ENCODE results near the gene DNAJB2.

The DNAJB2 gene

GRCh38 chr2:219292616-219293015 lies 13.4 kb downstream of the DNAJB2 start:
- H3K4me1 ChIP-seq: peaks cover 5% of the 10 kb centered on the region; the same call in 1 of the 2 replicates
- H3K9me3 ChIP-seq: no peaks in the 10 kb centered on the region
- TF ChIP-seq CTCF (IDR thresholded peaks at IDR 0.05; ENCODE audit: low read depth, low read length): no peak
- no peaks in the 10 kb centered on the region for H3K27me3 ChIP-seq
- H3K36me3 ChIP-seq: peaks cover 14% of the 10 kb centered on the region
- H3K4me3 ChIP-seq (ENCODE audit: low read depth, low read length): no peak overlapping the region
- no peak for DNase-seq

- Histone ChIP-seq H3K4me3 (ENCODE audit: low read depth, low read length) (no peak overlapping the region), H3K4me1 (no peaks in the 10 kb centered on the region)
Observed at GRCh38 chr2:219293736-219294231, 14.6 kb downstream of the DNAJB2 start.

DNA sequence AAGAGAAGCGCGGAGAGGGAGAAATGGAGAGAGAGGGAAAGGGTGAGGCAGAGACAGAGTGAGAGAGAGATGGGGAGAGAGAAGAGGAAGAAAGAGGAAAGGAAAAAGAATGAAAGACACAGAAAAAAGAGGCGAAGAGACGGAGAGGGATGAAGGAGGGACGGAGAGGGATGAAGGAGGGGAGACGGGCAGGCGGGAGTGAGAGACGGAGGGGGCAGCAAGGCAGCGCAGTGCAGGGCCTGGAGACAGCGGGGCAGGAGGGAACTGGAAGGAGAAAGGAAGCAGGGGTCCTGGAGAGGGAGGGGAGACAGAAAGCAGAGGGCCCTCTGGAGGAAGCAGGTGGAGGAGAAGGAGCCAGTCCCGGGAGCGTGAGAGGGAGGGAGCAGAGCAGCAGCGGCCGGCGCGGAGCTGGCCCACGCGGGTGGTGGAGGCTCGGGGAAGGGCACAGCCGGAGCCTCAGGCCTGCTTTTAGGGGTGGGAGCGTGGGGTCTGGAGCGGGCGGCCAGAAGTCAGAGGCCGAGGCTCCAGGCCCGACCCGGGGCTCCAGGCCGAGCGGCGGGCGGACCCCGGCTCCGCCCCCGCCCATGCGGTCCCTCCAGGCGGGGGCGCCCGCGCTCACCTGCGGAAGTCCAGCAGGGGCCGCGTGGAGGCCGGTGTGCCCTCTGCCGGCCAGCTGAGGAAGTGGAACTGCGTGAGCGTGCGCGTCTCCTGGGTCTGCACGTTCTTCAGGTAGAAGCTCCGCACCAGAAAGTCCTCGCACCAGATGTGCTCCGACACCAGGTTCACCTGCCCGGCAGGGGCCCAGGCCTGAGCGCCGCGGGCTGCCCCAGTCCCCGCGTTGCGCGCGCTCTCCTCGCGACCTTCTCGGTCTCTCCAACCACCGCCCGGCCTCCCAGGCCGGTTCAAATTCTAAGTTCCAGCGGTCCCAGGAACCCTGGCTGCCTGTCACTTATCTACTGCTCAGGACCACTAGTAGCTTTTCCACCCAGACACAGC lies 15.5 kb downstream of the DNAJB2 start:
- Histone ChIP-seq H3K4me3 (ENCODE audit: low read depth, low read length) (peak overlapping the region; percentile 52), H3K36me3 (peaks cover 10% of the 10 kb centered on the region), H3K9me3 (no peaks in the 10 kb centered on the region), H3K27me3 (no peaks in the 10 kb centered on the region), H3K4me1 (no peaks in the 10 kb centered on the region)
- peak; percentile 82 for TF ChIP-seq CTCF (IDR thresholded peaks at IDR 0.05; ENCODE audit: low read depth, low read length)
- peak; percentile 91 for DNase-seq

More at GRCh38 chr2:219293736-219294231, 14.6 kb downstream of the DNAJB2 start:
- Histone ChIP-seq H3K36me3 (peaks cover 14% of the 10 kb centered on the region), H3K9me3 (no peaks in the 10 kb centered on the region), H3K27me3 (no peaks in the 10 kb centered on the region)
- DNase-seq: no peak
- no peak for TF ChIP-seq CTCF (IDR thresholded peaks at IDR 0.05; ENCODE audit: low read depth, low read length)

- H3K27me3 ChIP-seq: no peaks in the 10 kb centered on the region
- no peak for DNase-seq
- TF ChIP-seq CTCF (IDR thresholded peaks at IDR 0.05; ENCODE audit: low read depth, low read length): no peak
Observed at GRCh38 chr2:219296142-219296541, 17.0 kb downstream of the DNAJB2 start.

GRCh38 chr2:219296631-219297391 lies 17.6 kb downstream of the DNAJB2 start:
- TF ChIP-seq CTCF (IDR thresholded peaks at IDR 0.05; ENCODE audit: low read depth, low read length): no peak
- H3K4me1 ChIP-seq: no peaks in the 10 kb centered on the region
- no peaks in the 10 kb centered on the region for H3K27me3 ChIP-seq
- no peaks in the 10 kb centered on the region for H3K9me3 ChIP-seq
- DNase-seq: no peak
- H3K4me3 ChIP-seq (ENCODE audit: low read depth, low read length): no peak overlapping the region
- peaks cover 14% of the 10 kb centered on the region for H3K36me3 ChIP-seq

More at GRCh38 chr2:219296142-219296541, 17.0 kb downstream of the DNAJB2 start:
- H3K9me3 ChIP-seq: no peaks in the 10 kb centered on the region
- H3K4me1 ChIP-seq: no peaks in the 10 kb centered on the region
- peaks cover 10% of the 10 kb centered on the region for H3K36me3 ChIP-seq
- no peak overlapping the region for H3K4me3 ChIP-seq (ENCODE audit: low read depth, low read length)
